K562 (cell line): Measurements from ENCODE around the gene PRKCB. TPM values are rescaled to one million over a fixed set of nuclear protein-coding genes. Genes with fewer than 3 reads are reported as not detected.

Source experiments
- ARID1B ChIP-seq: fragments of 450-650 bp; IDR thresholded peaks from 2 replicates; pipeline ENCODE4 v1.6.1; 2016; ENCODE audit warnings: antibody characterized with exemption, mild to moderate bottlenecking, inconsistent platforms
- EP400 ChIP-seq: fragments of 450-650 bp; IDR thresholded peaks from 2 replicates; pipeline ENCODE4 v1.6.1; 2017; ENCODE audit warnings: antibody characterized with exemption, mild to moderate bottlenecking, moderate library complexity
- ETV1 ChIP-seq: fragments of 450-650 bp; conservative IDR thresholded peaks from 2 replicates; pipeline ENCODE4 v1.6.1; 2016; ENCODE audit warnings: missing genetic modification characterization, control low read depth, low read depth, missing compliant biosample characterization
- HDAC2 ChIP-seq: fragments of 450-650 bp; IDR thresholded peaks from 2 replicates; pipeline ENCODE4 v1.6.1; 2016; ENCODE audit warnings: mild to moderate bottlenecking
- JUND ChIP-seq, 2 experiments: IDR thresholded peaks; 2 replicates in 1 of 2; 3 replicates in 1 of 2; pipeline ENCODE4 v1.6.1; 2011; ENCODE audit warnings: borderline replicate concordance in 2 of 2, low read depth in 2 of 2, low read length in 2 of 2, improper control_type of control experiment in 1 of 2, missing biosample characterization in 1 of 2, missing genetic modification characterization in 1 of 2, missing genetic modification reagents in 1 of 2
- PBX2 ChIP-seq, 2 experiments: IDR thresholded peaks in 1 of 2; conservative IDR thresholded peaks in 1 of 2; 2 replicates each; pipeline ENCODE4 v1.6.1; 2016; ENCODE audit warnings: low read depth in 2 of 2, mild to moderate bottlenecking in 1 of 2, missing compliant biosample characterization in 1 of 2, missing genetic modification characterization in 1 of 2, moderate library complexity in 1 of 2
- ZNF174 ChIP-seq: fragments of 250-450 bp; sonication (Bioruptor Pico); IDR thresholded peaks from 2 replicates; pipeline ENCODE4 v1.4.0; 2020; ENCODE audit warnings: mild to moderate bottlenecking
- polyA plus RNA-seq, 8 experiments: library from polyadenylated mRNA; depleted of rRNA in 4 of 8; stranded (reverse) in 5 of 8; unstranded in 3 of 8; fragments of >200 nt; fragmentation: Nextera tagmentation in 2 of 8; fragmentation: Illumina TruSeq in 1 of 8; extraction: Ambion mirVana in 2 of 8; extraction: Trizol in 1 of 8; gene quantifications; 2 replicates each; pipeline versions ENCODE4 v1.2.1 to v1.2.3, GENCODE V29; 2011 to 2014; ENCODE audit warnings: inconsistent platforms in 1 of 8, missing spikeins in 1 of 8
- total RNA-seq, 7 experiments: library from RNA; depleted of rRNA in 6 of 7; stranded (reverse); fragments of >200 nt in 6 of 7; fragmentation: Illumina TruSeq in 2 of 7; extraction: Trizol in 2 of 7; gene quantifications; 2 replicates each; pipeline versions ENCODE4 v1.2.1 to v1.2.3, GENCODE V29; 2011 to 2021; ENCODE audit warnings: low replicate concordance in 1 of 7
- TF ChIP-seq, protein P1 (sequence below), 2 experiments: IDR thresholded peaks; 2 replicates each; pipeline ENCODE4 v1.6.1; 2011; ENCODE audit warnings: borderline replicate concordance in 1 of 2, control low read depth in 1 of 2, low read depth in 1 of 2, low read length in 1 of 2, mild to moderate bottlenecking in 1 of 2, mixed read lengths in 1 of 2, moderate library complexity in 1 of 2; ENCODE audit not compliant: insufficient read depth in 1 of 2, insufficient read length in 1 of 2, poor library complexity in 1 of 2, severe bottlenecking in 1 of 2; ENCODE audit errors: extremely low read depth in 1 of 2

The PRKCB gene
- total and polyA plus RNA-seq, 9 of the 15 experiments (the other 6 are each of a cell fraction or from before 2014, with no cell fraction given) = 49.9 to 276 (median 148) TPM

DNA sequence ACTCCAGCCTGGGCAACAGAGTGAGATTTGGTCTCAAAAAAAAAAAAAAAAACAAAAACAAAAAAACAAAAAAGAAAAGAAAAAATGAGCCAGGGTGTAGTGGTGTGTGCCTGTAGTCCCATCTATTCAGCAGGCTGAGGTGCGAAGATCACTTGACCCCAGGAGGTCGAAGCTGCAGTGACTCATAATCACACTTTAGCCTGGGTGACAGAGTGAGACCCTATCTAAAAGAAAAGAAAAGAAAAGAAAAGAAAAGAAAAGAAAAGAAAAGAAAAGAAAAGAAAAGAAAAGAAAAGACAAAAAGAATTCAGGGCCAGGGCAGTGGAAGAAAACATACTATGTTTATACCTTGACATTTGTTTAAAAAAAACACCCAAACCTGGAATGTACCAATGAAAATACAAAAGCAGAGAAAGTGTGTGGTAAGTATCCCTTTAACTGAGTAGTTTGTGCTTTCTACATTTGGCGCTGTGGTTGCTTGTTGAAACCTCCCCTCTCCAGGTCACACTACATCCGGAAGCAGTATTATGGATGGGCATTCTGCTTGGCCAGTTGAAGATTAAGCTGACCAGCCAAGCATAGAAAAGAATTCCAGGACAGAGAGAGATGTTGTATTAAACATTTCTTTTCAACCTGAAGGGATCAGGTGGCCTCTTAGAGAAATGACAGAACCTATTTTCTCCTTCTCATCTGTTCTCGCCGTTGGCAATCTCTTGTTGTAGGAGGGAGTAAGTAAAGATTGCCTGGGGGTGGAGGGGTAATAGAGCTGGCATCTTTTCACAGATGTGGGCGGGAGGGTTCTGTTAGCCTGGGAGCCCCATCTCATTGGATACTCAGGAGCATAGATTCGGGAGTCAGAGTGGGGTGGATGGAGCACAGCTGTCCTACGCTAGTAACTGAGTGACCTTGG, 12.1 kb upstream of the PRKCB start (continued):
- TF ChIP-seq HDAC2 (peak; percentile 59; the same call in 1 of the 2 replicates), ZNF174 (no peak), ETV1 (tag) (peak; percentile 65), EP400 (peak; percentile 50; the same call in 1 of the 2 replicates), PBX2 (CRISPR knock-in tag; IDR thresholded peaks at IDR 0.05; ENCODE audit: low read depth) (no peak), PBX2 (tag; conservative IDR thresholded peaks at IDR 0.05; ENCODE audit: low read depth) (0 out of 2 replicates have a peak, but pooled peaks have one; percentile 19), ARID1B (peak; percentile 70), JUND (IDR thresholded peaks at IDR 0.05; ENCODE audit: borderline replicate concordance, low read depth, low read length) (peak; percentile 79), JUND (tag; IDR thresholded peaks at IDR 0.05; ENCODE audit: borderline replicate concordance, low read depth, low read length) (peak; percentile 72; the same call in 2 of the 3 replicates)
- TF ChIP-seq, protein P1, sequence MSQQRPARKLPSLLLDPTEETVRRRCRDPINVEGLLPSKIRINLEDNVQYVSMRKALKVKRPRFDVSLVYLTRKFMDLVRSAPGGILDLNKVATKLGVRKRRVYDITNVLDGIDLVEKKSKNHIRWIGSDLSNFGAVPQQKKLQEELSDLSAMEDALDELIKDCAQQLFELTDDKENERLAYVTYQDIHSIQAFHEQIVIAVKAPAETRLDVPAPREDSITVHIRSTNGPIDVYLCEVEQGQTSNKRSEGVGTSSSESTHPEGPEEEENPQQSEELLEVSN (IDR thresholded peaks at IDR 0.05; ENCODE audit: borderline replicate concordance in 1 of 2, extremely low read depth in 1 of 2, insufficient read depth in 1 of 2, insufficient read length in 1 of 2, low read depth in 1 of 2, low read length in 1 of 2, poor library complexity in 1 of 2, severe bottlenecking in 1 of 2) = peak; percentile 66 to 96
